NCI-H69 (cell line): ENCODE measurements around the gene KCNG2.
"Not testable (repeated sequence)": the region's sequence is repeated elsewhere in the genome, so short reads cannot be mapped to it uniquely, and the experiment has no call there.

Source experiments
- DNase-seq: peaks from one replicate; lab custom pipeline; 2025; lab: John Stamatoyannopoulos, UW

The KCNG2 gene

GRCh38 chr18:79871026-79871390 lies 73.3 kb downstream of the KCNG2 start:
- no peak for DNase-seq

GRCh38 chr18:79871481-79872091 lies 73.8 kb downstream of the KCNG2 start:
- DNase-seq: no peak

DNA sequence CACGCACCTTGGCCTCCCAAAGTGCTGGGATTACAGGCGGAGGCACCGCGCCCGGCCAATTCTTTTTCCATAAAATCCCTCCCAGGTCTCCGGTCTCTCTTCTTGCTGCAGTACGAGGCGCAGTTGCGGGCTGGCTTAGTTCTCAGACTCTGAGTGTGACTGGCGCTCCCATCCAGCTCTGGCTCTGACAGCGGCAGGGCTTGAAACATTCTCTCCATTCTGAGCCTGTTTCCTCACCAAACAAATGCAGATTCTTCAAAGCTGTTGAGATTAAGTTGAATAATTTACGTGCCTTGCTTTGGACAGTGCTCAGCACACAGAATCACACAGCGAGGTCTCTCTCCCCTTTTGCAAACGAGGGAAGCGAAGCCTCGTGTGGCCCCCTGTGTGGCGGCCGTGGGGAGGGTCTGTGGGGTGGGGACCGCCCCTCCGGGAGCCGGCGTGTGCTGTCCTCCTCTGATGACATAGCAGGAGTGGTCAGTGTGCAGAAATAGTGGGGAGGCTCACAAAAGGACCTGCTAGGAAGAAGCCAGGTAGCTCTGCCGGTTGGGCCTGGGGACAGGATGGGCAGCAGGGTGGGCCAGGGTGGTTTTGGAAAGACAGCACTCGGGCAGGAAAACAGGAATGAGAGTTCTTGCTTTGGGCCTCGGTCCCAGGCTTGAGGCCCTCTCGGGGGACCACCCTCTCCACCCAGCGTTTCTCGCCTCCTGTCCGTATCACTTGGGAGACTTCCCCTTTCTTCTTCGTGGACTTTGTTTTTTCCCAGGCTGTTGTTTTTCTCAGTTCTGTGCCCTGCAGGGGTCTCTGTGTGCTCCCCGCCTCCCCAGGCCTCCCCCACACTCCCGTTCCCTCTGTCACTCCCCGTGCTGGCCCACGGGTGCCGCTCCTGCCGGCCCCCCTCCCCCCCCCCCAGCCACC lies 75.0 kb downstream of the KCNG2 start:
- no peak for DNase-seq

GRCh38 chr18:79873449-79874110 lies 75.8 kb downstream of the KCNG2 start:
- no peak for DNase-seq

DNA sequence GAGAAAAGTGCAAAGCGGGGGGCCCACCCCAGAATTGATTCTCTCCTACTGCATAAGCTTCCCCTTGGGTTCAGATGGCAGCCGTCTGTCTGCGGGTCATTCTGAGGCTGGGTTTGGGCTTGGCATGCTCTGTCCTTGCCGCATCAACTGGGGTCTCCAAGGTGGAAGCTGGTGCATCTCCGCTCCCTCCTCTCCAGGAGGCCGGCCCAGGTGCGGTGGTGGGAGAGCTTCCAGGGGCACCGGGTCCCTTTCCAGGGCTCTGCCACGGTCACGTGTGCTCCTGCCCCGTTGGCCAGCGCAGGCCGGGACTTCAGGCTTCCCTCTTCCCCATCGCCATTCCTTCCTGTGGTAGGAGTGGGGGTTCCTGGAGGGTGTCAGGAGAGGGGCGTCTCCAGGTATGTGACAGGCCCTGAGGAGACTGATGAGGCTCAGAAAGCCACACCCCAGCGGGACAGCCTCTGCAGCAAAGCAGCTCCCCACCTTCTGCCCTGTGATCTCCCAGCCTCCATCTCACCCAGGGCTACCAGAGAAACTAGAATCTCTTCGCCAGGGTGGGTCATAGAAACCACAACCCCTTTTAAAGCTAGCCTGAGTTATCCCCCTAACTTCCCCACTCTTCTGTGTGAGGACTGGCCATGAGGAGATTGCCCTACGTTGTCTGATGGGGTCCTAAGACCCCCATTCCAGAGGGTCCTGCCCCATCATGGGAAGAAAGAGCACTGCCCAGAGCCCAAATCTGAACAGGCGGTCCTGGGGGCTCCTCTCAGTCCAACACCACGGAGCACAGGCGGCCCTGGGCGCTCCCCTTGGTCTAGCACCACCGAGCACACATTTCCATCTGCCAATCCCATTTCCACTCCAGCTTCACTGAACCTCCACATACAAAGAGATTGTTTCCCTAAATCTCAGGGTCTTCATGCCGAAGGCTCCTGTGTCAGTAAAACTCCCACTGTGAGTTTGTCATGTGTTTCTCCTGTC lies 77.1 kb downstream of the KCNG2 start:
- no peak for DNase-seq

DNA sequence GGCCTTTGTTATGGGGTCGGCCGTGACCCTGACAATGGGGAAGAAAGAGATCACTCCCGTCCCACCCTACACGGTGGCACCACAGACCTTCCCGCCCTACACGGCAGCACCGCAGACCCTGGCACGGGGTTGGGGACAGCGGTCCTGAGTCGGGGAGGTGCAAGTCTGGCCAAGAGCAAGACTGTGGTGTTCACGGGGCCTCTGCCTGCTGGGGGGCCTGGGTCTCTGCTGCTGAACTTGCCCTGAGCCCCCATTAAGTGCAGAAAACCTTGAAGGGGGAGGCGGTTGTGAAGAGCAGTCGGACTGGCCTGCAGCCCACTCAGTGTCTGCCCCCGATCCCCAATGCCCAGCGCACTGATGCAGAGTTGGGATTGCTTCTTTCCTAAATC lies 77.8 kb downstream of the KCNG2 start:
- no peak for DNase-seq

GRCh38 chr18:79875931-79876461 lies 78.3 kb downstream of the KCNG2 start:
- DNase-seq: no peak

- DNase-seq: peak; percentile 13
Observed at GRCh38 chr18:79876497-79876896, 78.8 kb downstream of the KCNG2 start.

DNA sequence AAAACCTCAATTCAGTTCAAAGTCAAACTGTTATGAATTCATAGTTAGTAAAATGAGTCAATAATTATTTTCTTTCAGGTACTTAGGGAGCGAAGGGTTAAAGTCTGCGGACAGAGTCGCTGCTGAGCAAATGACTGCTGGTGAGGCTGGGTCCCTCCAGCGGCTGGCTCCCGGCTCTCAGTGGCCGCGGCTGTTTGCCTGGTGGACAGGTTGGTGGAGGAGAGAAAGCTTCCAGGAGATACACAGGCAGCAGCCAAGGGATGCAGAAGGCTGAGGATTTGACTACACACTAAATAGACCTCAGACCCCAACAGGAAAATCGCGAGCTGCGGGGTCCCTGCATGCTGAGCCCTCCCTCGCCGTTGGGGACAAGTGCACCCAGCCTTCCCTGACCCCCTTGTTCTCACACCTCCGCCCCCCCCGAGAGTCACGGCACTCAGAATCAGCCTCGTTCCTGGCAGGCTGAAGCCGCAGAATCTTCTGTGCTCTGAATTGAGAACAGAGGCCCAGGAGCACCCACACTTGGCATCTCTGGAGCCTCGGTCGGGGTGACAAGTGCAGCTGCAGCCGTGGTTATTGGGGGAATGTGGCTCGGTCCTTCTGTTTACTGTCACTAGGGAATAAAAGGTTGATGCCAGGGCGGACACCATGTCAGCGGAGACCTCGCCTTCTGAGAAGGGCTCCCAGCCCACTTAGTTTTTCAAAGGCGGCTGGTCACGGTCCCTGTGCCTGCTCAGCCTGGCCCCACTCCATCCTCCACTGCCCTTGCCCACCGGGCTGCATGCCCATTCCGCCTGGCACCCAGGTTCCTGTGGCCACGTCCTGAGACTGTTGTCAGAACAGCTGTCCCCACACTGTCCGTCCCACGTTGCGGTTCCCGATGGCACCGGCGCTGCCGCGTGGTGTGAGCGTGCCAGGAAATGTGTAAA lies 79.7 kb downstream of the KCNG2 start:
- no peak for DNase-seq

DNA sequence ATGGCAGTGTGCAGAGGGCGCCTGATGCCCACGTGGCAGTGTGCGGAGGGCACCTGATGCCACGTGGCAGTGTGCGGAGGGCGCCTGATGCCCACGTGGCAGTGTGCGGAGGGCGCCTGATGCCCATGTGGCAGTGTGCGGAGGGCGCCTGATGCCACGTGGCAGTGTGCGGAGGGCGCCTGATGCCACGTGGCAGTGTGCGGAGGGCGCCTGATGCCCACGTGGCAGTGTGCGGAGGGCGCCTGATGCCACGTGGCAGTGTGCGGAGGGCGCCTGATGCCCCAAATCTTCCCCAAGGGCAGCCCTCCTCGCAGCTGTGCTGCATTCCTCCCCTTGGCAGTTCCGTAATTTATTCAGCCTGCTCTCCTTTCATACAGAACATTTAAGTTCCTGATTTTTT lies 80.5 kb downstream of the KCNG2 start:
- DNase-seq: not testable (repeated sequence)

DNA sequence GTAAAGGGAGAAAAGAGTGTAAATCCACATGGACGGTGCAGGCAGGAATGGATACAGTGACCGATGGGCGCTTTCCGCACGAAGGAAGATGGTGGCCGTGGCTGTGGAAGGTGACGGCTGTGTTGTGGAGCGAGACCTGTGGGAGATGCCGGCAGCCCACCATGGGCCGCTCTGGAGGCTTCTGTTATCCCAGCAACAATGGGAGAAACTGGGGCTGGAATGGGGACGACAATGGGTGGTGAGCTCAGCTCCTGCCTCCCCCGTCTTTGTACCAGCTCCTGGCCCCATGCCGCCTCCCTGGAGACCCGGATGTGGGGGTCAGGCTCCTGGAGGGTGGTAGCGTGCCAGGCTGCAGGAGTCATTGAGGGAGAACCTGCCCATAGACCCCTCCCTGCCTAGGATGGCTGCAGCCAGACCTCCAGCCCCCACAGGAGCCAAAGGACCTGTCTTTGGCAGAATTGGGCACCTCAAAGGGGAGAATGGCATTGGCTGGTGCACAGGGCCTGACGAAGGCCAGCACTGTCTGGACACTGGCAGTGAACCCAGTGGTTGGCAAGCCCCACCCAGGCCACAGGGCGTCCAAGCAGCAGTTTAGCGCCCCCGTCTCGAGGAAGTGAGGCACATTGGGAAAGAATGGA lies 81.1 kb downstream of the KCNG2 start:
- no peak for DNase-seq

DNA sequence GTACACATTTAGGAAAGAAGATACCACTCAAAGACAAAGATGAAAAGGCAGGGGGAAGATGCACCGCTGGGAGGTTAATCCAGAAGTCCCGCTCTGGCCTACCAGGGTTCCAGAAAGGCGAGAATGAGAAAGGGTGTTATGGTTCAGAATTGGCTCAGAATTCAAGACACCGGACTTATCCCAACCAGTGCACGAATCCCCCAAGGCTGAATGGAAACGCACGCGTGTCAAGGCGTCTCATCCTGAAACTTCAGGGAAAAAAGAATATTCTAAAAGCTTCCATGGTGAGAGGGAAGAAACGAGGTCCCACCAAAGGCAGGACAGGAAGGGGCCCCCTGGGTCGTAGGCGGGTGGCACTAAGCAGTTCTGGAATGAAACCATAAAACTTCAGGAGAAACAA lies 81.8 kb downstream of the KCNG2 start:
- DNase-seq: no peak

GRCh38 chr18:79881695-79882094 lies 84.0 kb downstream of the KCNG2 start:
- DNase-seq: no peak

DNA sequence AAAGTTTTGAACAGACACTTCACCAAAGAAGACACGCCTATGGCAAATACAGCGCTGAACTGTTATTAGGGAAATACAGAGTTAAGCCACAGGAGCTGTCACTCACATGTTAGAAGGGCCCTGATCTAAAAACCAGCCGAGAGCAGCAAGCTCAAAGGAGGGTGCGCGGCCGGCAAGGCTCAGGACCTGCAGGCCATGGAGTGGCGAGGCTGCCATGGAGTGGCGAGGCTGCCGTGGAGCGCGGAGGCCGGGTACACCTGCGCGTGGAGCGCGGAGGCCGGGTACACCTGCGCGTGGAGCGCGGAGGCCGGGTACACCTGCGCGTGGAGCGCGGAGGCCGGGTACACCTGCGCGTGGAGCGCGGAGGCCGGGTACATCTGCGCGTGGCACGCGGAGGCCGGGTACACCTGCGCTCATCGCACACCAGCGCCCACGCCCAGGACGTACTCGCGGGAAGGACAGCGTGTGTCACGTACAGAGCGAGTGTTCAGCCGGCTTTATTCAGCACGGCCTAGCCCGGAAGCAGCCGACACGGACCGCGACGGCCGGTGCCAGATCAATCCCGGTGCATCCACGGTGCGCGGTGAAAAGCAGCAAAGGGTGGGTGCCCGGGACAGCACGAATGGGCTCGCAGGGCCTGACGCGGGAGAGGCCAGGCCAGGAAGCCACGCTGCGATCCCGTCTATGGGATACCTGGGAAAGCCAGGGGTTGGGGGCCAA lies 84.9 kb downstream of the KCNG2 start:
- no peak for DNase-seq

GRCh38 chr18:79883461-79884293 lies 85.9 kb downstream of the KCNG2 start:
- no peak for DNase-seq

- no peak for DNase-seq
Observed at GRCh38 chr18:79884294-79884962, 86.7 kb downstream of the KCNG2 start.

GRCh38 chr18:79884963-79885728 lies 87.4 kb downstream of the KCNG2 start:
- DNase-seq: no peak
